DMS79 treated with DMSO at 0.1 percent for 48 hours (cell line): ENCODE data around the gene KIAA1210.
"Not testable (repeated sequence)": the region's sequence is repeated elsewhere in the genome, so short reads cannot be mapped to it uniquely, and the experiment has no call there.

Experiments used
- DNase-seq: peaks from one replicate; lab custom pipeline; 2025; lab: John Stamatoyannopoulos, UW

The KIAA1210 gene

GRCh38 chrX:119036107-119037029 is 91.2 kb downstream of the KIAA1210 start:
- no peak for DNase-seq

DNA sequence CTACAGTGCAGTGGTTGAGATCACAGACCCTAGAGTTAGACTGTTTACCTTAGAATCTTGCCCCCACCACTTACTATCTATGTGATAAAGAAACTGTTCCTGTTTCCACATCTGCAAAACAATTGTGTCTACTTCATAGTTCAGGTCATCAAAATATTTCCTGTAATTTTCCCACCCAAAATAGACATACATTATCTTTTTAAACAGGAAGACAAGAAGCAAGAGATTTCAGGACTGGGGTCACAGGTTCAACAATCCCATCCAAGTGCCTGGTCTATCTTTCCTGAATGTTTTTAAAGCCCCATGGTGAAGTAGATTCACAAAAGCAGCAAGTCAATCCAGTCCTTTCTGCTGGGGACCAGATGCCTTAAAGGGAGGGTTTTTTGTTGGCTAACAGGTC is 96.6 kb downstream of the KIAA1210 start:
- DNase-seq: no peak

DNA sequence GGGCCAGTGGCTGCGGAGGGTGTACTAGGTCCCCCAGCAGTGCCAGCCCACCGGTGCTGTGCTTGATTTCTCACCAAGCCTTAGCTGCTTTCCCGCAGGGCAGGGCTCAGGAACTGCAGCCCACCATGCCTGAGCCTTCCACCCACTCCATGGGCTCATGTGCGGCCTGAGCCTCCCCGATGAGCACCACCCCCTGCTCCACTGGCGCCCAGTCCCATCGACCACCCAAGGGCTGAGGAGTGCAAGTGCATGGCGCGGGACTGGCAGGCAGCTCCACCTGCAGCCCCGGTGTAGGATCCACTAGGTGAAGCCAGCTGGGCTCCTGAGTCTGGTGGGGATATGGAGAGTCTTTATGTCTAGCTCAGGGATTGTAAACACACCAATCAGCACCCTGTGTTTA is 98.0 kb downstream of the KIAA1210 start:
- not testable (repeated sequence) for DNase-seq

DNA sequence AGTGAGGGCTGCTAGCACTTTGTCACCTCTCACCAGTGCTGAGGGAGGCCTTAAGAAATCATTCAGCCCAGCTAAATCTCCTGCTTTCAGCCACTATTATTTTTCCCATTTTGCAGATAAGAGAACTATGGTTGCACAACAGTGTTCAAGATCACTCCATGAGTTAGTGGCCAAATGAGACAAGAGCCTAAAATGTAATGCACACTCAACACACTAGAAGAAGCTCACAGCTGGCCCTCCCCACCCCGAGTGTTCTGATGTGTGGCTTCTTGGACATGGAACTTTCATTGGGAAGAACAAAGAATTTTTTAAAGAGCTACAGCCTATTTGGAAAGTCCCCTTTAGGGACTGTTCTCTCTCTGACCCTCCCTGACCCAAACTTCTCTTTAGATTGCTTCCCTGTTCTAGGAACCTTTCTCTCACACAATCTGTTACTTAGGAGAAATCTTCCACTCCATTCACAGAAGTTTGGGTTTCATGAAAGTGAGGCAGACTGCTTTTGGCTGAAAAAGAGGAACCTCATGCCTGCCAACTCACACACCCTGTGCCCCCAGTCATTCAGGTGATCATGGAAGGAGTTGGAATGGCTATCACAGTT is 98.8 kb downstream of the KIAA1210 start:
- DNase-seq: no peak
